Thymus (tissue), 11 donors: ENCODE data around the gene P2RY8. TPM values are rescaled to one million over a fixed set of nuclear protein-coding genes. Genes with fewer than 3 reads are reported as not detected.

Experiments used
- DNase-seq, 9 donors: peaks; one replicate each; pipeline ENCODE4 v3.0.0-alpha.2; 2013; ENCODE audit warnings: low spot score in 9 of 9, low read depth in 6 of 9, missing footprints in 1 of 9
- H3K27ac ChIP-seq, 2 donors: one replicate each; pipeline ENCODE4 v1.5.1; 2013; ENCODE audit warnings: control low read depth in 1 of 2, low read depth in 1 of 2, low read length in 1 of 2, mild to moderate bottlenecking in 1 of 2, moderate library complexity in 1 of 2
- H3K27me3 ChIP-seq, 2 donors: one replicate each; pipeline ENCODE4 v1.5.1; 2013; ENCODE audit warnings: low read length in 1 of 2; ENCODE audit not compliant: control insufficient read depth in 2 of 2, insufficient read depth in 1 of 2
- H3K36me3 ChIP-seq, 2 donors: one replicate each; pipeline ENCODE4 v1.5.1; 2013; ENCODE audit warnings: low read length in 1 of 2, mild to moderate bottlenecking in 1 of 2, moderate library complexity in 1 of 2; ENCODE audit not compliant: control insufficient read depth in 2 of 2, insufficient read depth in 2 of 2
- H3K4me1 ChIP-seq, 2 donors: one replicate each; pipeline ENCODE4 v1.5.1; 2013; ENCODE audit warnings: low read length in 2 of 2; ENCODE audit not compliant: control insufficient read depth in 2 of 2, insufficient read depth in 2 of 2
- H3K4me3 ChIP-seq, 2 donors: one replicate each; pipeline ENCODE4 v1.5.1; 2013; ENCODE audit warnings: low read length in 2 of 2, control low read depth in 1 of 2, mild to moderate bottlenecking in 1 of 2
- H3K9me3 ChIP-seq, 2 donors: one replicate each; pipeline ENCODE4 v1.5.1; 2013; ENCODE audit warnings: low read length in 1 of 2, mild to moderate bottlenecking in 1 of 2; ENCODE audit not compliant: control insufficient read depth in 2 of 2, insufficient read depth in 1 of 2
- WGBS: extraction: QIAGEN DNeasy Blood & Tissue Kit; methylation state at CpG from one replicate; pipeline ENCODE4 v1.1.7; 2013; 5-methylcytosine and 5-hydroxymethylcytosine counted together
- polyA plus RNA-seq: library from polyadenylated mRNA; stranded (reverse); fragments of 200-250 nt; gene quantifications from one replicate; pipeline ENCODE4 v1.2.3, GENCODE V29; 2013
- total RNA-seq: library from RNA; stranded (reverse); fragments of 120-200 nt; gene quantifications from one replicate; pipeline ENCODE4 v1.2.4, GENCODE V29; 2013
- donor health status: healthy.

P2RY8 gene
- total and polyA plus RNA-seq, 2 donors, result 12.9 to 15.8 TPM

DNA sequence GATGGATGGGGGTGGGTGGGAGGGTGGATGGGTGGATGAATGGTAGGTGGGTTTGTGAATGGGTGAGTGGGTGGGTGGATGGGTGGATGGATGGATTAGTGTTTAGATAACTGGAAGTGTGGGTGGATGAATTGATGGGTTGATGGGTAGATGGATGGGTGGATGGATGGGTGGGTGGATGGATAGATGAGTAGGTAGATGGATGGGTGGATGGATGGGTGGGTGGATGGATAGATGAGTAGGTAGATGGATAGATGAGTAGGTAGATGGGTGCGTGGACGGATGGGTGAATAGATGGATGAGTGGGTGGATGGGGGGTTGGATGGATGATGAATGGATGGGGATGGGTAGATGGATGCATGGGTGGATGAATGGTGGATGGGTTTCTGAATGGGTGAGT lies 64.0 kb downstream of the P2RY8 start:
- Histone ChIP-seq H3K9me3 (no peaks in the 10 kb centered on the region), H3K27ac (no peak overlapping the region), H3K4me1 (peaks cover 35 to 52% of the 10 kb centered on the region in 2 donors), H3K4me3 (no peak overlapping the region), H3K36me3 (peaks cover 0 to 3% of the 10 kb centered on the region in 2 donors), H3K27me3 (no peaks in the 10 kb centered on the region)
- 100% methylated on average over 2 of the region's 2 CpGs for WGBS
- DNase-seq, result no peak

GRCh38 chrX:1468250-1468772 lies 68.7 kb downstream of the P2RY8 start:
- H3K4me3 ChIP-seq, result peak overlapping the region in 1 of 2 donors; percentile 24
- H3K9me3 ChIP-seq, result no peaks in the 10 kb centered on the region
- peak overlapping the region; percentile 64 to 86 for H3K27ac ChIP-seq
- H3K36me3 ChIP-seq, result peaks cover 15 to 19% of the 10 kb centered on the region in 2 donors
- peak in 5 of 9 donors; percentile 52 to 81 (median 66) for DNase-seq
- peaks cover 49 to 86% of the 10 kb centered on the region in 2 donors for H3K4me1 ChIP-seq
- WGBS, result 7% methylated on average over 20 of the region's 20 CpGs
- no peaks in the 10 kb centered on the region for H3K27me3 ChIP-seq

GRCh38 chrX:1466971-1467561 lies 69.9 kb downstream of the P2RY8 start:
- DNase-seq, result peak in 4 of 9 donors; percentile 57 to 82 (median 62)
- no peaks in the 10 kb centered on the region for H3K27me3 ChIP-seq
- 7% methylated on average over 20 of the region's 20 CpGs for WGBS
- H3K27ac ChIP-seq, result peak overlapping the region; percentile 86
- H3K36me3 ChIP-seq, result peaks cover 15 to 27% of the 10 kb centered on the region in 2 donors
- H3K4me3 ChIP-seq, result peak overlapping the region; percentile 4 to 35
- peaks cover 43 to 85% of the 10 kb centered on the region in 2 donors for H3K4me1 ChIP-seq
- H3K9me3 ChIP-seq, result no peaks in the 10 kb centered on the region

- H3K27me3 ChIP-seq, result no peaks in the 10 kb centered on the region
- no peak overlapping the region for H3K4me3 ChIP-seq
- H3K9me3 ChIP-seq, result no peaks in the 10 kb centered on the region
- peaks cover 15 to 27% of the 10 kb centered on the region in 2 donors for H3K36me3 ChIP-seq
- 91% methylated on average over 36 of the region's 36 CpGs for WGBS
- peaks cover 35 to 77% of the 10 kb centered on the region in 2 donors for H3K4me1 ChIP-seq
- no peak for DNase-seq
- no peak overlapping the region for H3K27ac ChIP-seq
Measured at GRCh38 chrX:1466232-1466661, 70.7 kb downstream of the P2RY8 start.

DNA sequence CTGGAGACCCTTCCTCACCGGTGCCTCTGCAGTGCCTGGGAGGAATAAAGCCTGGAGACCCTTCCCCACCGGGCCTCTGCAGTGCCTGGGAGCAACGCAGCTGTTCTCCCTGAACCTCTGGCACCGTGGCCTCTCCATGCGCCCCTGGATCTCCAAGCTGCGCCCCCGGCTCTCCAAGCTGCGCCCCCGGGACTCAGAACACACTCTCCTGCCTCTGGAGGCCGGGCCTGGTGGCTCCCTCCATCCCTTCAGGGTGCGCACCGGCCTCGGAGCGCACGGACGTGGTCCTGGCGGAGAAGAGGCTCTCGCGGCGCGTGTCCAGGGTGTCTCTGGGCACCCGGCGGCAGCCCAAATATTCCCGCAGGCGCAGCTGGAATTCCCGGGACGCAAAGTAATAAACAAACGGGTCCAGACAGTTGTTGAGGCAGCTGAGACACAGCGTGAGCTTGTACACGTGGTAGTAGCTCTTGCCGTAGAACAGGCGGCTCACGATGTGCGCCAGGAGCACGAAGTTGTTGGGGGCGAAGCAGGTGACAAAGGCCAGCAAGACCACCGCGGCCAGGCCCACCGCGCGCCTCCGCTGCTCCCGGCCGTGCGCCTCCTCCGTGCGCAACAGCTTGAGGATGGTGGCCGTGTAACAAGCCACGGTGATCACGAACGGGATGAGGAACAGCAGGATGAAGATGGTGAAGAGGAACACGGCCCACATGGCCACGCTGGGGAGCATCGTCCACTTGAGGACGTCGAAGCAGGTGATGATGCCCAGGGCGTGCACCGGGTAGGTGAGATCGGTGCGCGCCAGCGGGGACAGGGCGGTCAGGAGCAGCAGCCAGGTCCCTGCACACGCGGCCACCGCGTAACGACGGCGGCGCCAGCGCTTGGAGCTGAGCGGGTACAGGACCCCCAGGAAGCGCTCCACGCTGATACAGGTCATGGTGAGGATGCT lies 71.4 kb downstream of the P2RY8 start:
- Histone ChIP-seq H3K9me3 (no peaks in the 10 kb centered on the region), H3K4me3 (no peak overlapping the region), H3K36me3 (peaks cover 15 to 27% of the 10 kb centered on the region in 2 donors), H3K4me1 (peaks cover 35 to 70% of the 10 kb centered on the region in 2 donors), H3K27ac (peak overlapping the region in 1 of 2 donors; percentile 46), H3K27me3 (no peaks in the 10 kb centered on the region)
- WGBS, result 93% methylated on average over 75 of the region's 75 CpGs
- DNase-seq, result no peak

GRCh38 chrX:1464971-1465285 lies 72.1 kb downstream of the P2RY8 start:
- no peak for DNase-seq
- Histone ChIP-seq H3K9me3 (no peaks in the 10 kb centered on the region), H3K36me3 (peaks cover 15 to 27% of the 10 kb centered on the region in 2 donors), H3K27me3 (no peaks in the 10 kb centered on the region), H3K27ac (peak overlapping the region in 1 of 2 donors; percentile 69), H3K4me1 (peaks cover 35 to 64% of the 10 kb centered on the region in 2 donors), H3K4me3 (no peak overlapping the region)
- 20% methylated on average over 12 of the region's 12 CpGs for WGBS

GRCh38 chrX:1464041-1464970 lies 72.7 kb downstream of the P2RY8 start:
- Histone ChIP-seq H3K4me3 (no peak overlapping the region), H3K4me1 (peaks cover 33 to 57% of the 10 kb centered on the region in 2 donors), H3K36me3 (peaks cover 15 to 27% of the 10 kb centered on the region in 2 donors), H3K27ac (peak overlapping the region in 1 of 2 donors; percentile 69), H3K9me3 (no peaks in the 10 kb centered on the region), H3K27me3 (no peaks in the 10 kb centered on the region)
- peak in 1 of 9 donors; percentile 59 for DNase-seq
- 57% methylated on average over 24 of the region's 24 CpGs for WGBS

- Histone ChIP-seq H3K4me3 (no peak overlapping the region), H3K27me3 (no peaks in the 10 kb centered on the region), H3K27ac (no peak overlapping the region), H3K9me3 (no peaks in the 10 kb centered on the region), H3K36me3 (peaks cover 15 to 27% of the 10 kb centered on the region in 2 donors), H3K4me1 (peaks cover 30 to 53% of the 10 kb centered on the region in 2 donors)
- DNase-seq, result no peak
- WGBS, result 96% methylated on average over 5 of the region's 5 CpGs
Measured at GRCh38 chrX:1463581-1463980, 73.4 kb downstream of the P2RY8 start.
